ENCODE measurements around the gene SPINK14.

The SPINK14 gene

GRCh38 chr5:148163345-148163744 lies 5.0 kb upstream of the SPINK14 start:
- no peak overlapping the region for H3K4me3 ChIP-seq (replicated peaks; ENCODE audit: low read depth, low read length)
- TF ChIP-seq CTCF (IDR thresholded peaks at IDR 0.05; ENCODE audit: low read depth, low read length, missing control alignments): no peak
- no peak for DNase-seq (ENCODE audit: extremely low read depth, low read depth)

GRCh38 chr5:148166550-148167283 lies 1.6 kb upstream of the SPINK14 start:
- TF ChIP-seq CTCF (IDR thresholded peaks at IDR 0.05; ENCODE audit: low read depth, low read length, missing control alignments): no peak
- H3K4me3 ChIP-seq (replicated peaks; ENCODE audit: low read depth, low read length): no peak overlapping the region
- DNase-seq (ENCODE audit: extremely low read depth, low read depth): no peak

- H3K4me3 ChIP-seq (replicated peaks; ENCODE audit: low read depth, low read length): no peak overlapping the region
- DNase-seq (ENCODE audit: extremely low read depth, low read depth): no peak
- TF ChIP-seq CTCF (IDR thresholded peaks at IDR 0.05; ENCODE audit: low read depth, low read length, missing control alignments): no peak
Measured at GRCh38 chr5:148172377-148172776, 4.0 kb downstream of the SPINK14 start.

- no peak for TF ChIP-seq CTCF (IDR thresholded peaks at IDR 0.05; ENCODE audit: low read depth, low read length, missing control alignments)
- no peak for DNase-seq (ENCODE audit: extremely low read depth, low read depth)
- no peak overlapping the region for H3K4me3 ChIP-seq (replicated peaks; ENCODE audit: low read depth, low read length)
Measured at GRCh38 chr5:148176480-148176879, 8.1 kb downstream of the SPINK14 start.

GRCh38 chr5:148177207-148177606 lies 8.9 kb downstream of the SPINK14 start:
- no peak for DNase-seq (ENCODE audit: extremely low read depth, low read depth)
- TF ChIP-seq CTCF (IDR thresholded peaks at IDR 0.05; ENCODE audit: low read depth, low read length, missing control alignments): no peak

GRCh38 chr5:148179234-148179824 lies 11.0 kb downstream of the SPINK14 start:
- DNase-seq (ENCODE audit: extremely low read depth, low read depth): peak; percentile 15
- H3K4me3 ChIP-seq (replicated peaks; ENCODE audit: low read depth, low read length): no peak overlapping the region
- TF ChIP-seq CTCF (IDR thresholded peaks at IDR 0.05; ENCODE audit: low read depth, low read length, missing control alignments): peak; percentile 39

More at GRCh38 chr5:148177207-148177606, 8.9 kb downstream of the SPINK14 start:
- no peak overlapping the region for H3K4me3 ChIP-seq (replicated peaks; ENCODE audit: low read depth, low read length)

All from HFF-Myc (cell line).